HCT116 (cell line): ENCODE data around the gene PTPRJ.

ENCODE experiments used
- POLR2A ChIP-seq: IDR thresholded peaks from 2 replicates; pipeline ENCODE4 v1.7.0; 2011; ENCODE audit warnings: borderline replicate concordance; ENCODE audit not compliant: insufficient read depth, insufficient read length; ENCODE audit errors: extremely low read depth
- RAD21 ChIP-seq: IDR thresholded peaks from 2 replicates; pipeline ENCODE4 v1.6.1; 2012; ENCODE audit warnings: low read depth, mild to moderate bottlenecking

- TF ChIP-seq RAD21 (no peak), POLR2A (no peak)
Observed at GRCh38 chr11:47960015-47960414, 20.3 kb upstream of the PTPRJ start.
